Measurements from ENCODE around the gene HPF1. TPM values are rescaled to one million over a fixed set of nuclear protein-coding genes. Genes with fewer than 3 reads are reported as not detected.

The HPF1 gene
- total and polyA plus RNA-seq, 2 of the 13 experiments (the other 11 are each of a cell fraction or from before 2014, with no cell fraction given) = 5.1 to 14.8 TPM

GRCh38 chr4:169757575-169758184, at the start of gene HPF1 (continued):
- TF ChIP-seq IRX3 (CRISPR knock-in tag; IDR thresholded peaks at IDR 0.05; ENCODE audit: borderline replicate concordance, low read depth) (no peak), HOXA3 (CRISPR knock-in tag; IDR thresholded peaks at IDR 0.05) (peak; percentile 63; the same call in 1 of the 2 replicates), SMARCC2 (IDR thresholded peaks at IDR 0.05) (no peak), SIN3A (IDR thresholded peaks at IDR 0.05; ENCODE audit: borderline replicate concordance, low read depth, low read length) (peak; percentile 46; the same call in 1 of the 2 replicates), ZBTB40 (IDR thresholded peaks at IDR 0.05) (no peak), ZBTB40 (CRISPR knock-in tag; IDR thresholded peaks at IDR 0.05) (peak; percentile 69; the same call in 1 of the 2 replicates), HMGA1 (CRISPR knock-in tag; conservative IDR thresholded peaks at IDR 0.05) (no peak), GABPA (IDR thresholded peaks at IDR 0.05; ENCODE audit: low read depth, low read length) (peak; percentile 72), GABPA (CRISPR knock-in tag; IDR thresholded peaks at IDR 0.05; ENCODE audit: low read depth) (peak; percentile 92), ZNF317 (CRISPR knock-in tag; IDR thresholded peaks at IDR 0.05) (peak; percentile 34; the same call in 1 of the 2 replicates), SETDB1 (CRISPR knock-in tag; IDR thresholded peaks at IDR 0.05; ENCODE audit: borderline replicate concordance) (no peak), CREBL2 (CRISPR knock-in tag; IDR thresholded peaks at IDR 0.05; ENCODE audit: borderline replicate concordance) (no peak), HOXA5 (CRISPR knock-in tag; IDR thresholded peaks at IDR 0.05) (no peak), GTF3A (CRISPR knock-in tag; conservative IDR thresholded peaks at IDR 0.05) (no peak), NR2C2 (CRISPR knock-in tag; IDR thresholded peaks at IDR 0.05; ENCODE audit: borderline replicate concordance) (peak; percentile 98), KAT8 (CRISPR knock-in tag; IDR thresholded peaks at IDR 0.05) (peak; percentile 96), CBX2 (IDR thresholded peaks at IDR 0.05; ENCODE audit: low read depth, low read length) (no peak), CBX2 (CRISPR knock-in tag; IDR thresholded peaks at IDR 0.05; ENCODE audit: low read depth) (no peak), ZNF572 (CRISPR knock-in tag; IDR thresholded peaks at IDR 0.05) (no peak), ZNF343 (CRISPR knock-in tag; IDR thresholded peaks at IDR 0.05) (peak; percentile 100), ZNF770 (CRISPR knock-in tag; IDR thresholded peaks at IDR 0.05) (0 out of 2 replicates have a peak, but pooled peaks have one; percentile 35)

All from HepG2 (cell line).